ENCODE results near the gene PHKG1.
"Not testable (repeated sequence)": the region's sequence is repeated elsewhere in the genome, so short reads cannot be mapped to it uniquely, and the experiment has no call there.

- not testable (repeated sequence) for TF ChIP-seq CTCF, POLR2AphosphoS5 (IDR thresholded peaks at IDR 0.05)
These were observed 45.2 kb downstream of the PHKG1 start for GRCh38 chr7:56047446-56048116.

All from stomach (tissue), 4 donors.